Adrenal gland (tissue), 12 donors: ENCODE measurements around the gene PLGRKT. TPM values are rescaled to one million over a fixed set of nuclear protein-coding genes. Genes with fewer than 3 reads are reported as not detected.

ENCODE experiments used
- DNase-seq, 7 donors: peaks; one replicate each; pipeline ENCODE4 v3.0.0-alpha.2; 2019 to 2020
- H3K27ac ChIP-seq, 5 donors: fragments of 200-600 bp; sonication (generic) in 4 of 5; 1 replicate in 3 of 5; 2 replicates in 2 of 5; pipeline versions ENCODE4 v1.5.1 to v1.8.0; 2016 to 2020; ENCODE audit warnings: mild to moderate bottlenecking in 1 of 5
- H3K27me3 ChIP-seq: fragments of 200-600 bp; 2 replicates; pipeline ENCODE4 v1.8.0; 2021
- H3K36me3 ChIP-seq, 2 donors: fragments of 200-600 bp; replicated peaks in 1 of 2; 1 replicate in 1 of 2; 2 replicates in 1 of 2; pipeline versions ENCODE4 v1.5.1 to v1.8.0; 2018 to 2022
- H3K4me1 ChIP-seq, 2 donors: fragments of 200-600 bp; replicated peaks in 1 of 2; 1 replicate in 1 of 2; 2 replicates in 1 of 2; pipeline versions ENCODE4 v1.5.1 to v1.8.0; 2018 to 2021
- H3K4me3 ChIP-seq, 4 donors: fragments of 200-600 bp; sonication (generic) in 3 of 4; one replicate each; pipeline ENCODE4 v1.5.1; 2016 to 2018
- H3K9me3 ChIP-seq, 3 donors: fragments of 200-600 bp; sonication (generic) in 1 of 3; replicated peaks in 1 of 3; 1 replicate in 2 of 3; 2 replicates in 1 of 3; pipeline versions ENCODE4 v1.5.1 to v1.8.0; 2016 to 2021
- POLR2A ChIP-seq, 2 donors: fragments of 450-650 bp; IDR thresholded peaks; one replicate each; pipeline ENCODE4 v1.6.1; 2017; ENCODE audit warnings: antibody characterized with exemption in 2 of 2, mild to moderate bottlenecking in 2 of 2, moderate library complexity in 1 of 2
- WGBS, 4 donors: extraction: QIAGEN DNeasy Blood & Tissue Kit in 2 of 4; methylation state at CpG; one replicate each; pipeline versions ENCODE4 v1.1.5 to v1.1.7; 2013 to 2017; 5-methylcytosine and 5-hydroxymethylcytosine counted together
- intact Hi-C, 2 donors: fragments of 100-400 bp; cut with DNase I; formaldehyde crosslinking; loops; one replicate each; pipeline versions ENCODE4 v1.14.1 to v1.15.0; 2022 to 2023
- polyA plus RNA-seq, 3 donors: library from polyadenylated mRNA; stranded (reverse); fragments of 200-250 nt in 2 of 3; fragments of 350-450 nt in 1 of 3; fragmentation: Illumina TruSeq in 1 of 3; extraction: RNeasy Lipid Tissue Mini Kit (QIAGEN cat#74804) in 1 of 3; gene quantifications; one replicate each; pipeline ENCODE4 v1.2.3, GENCODE V29; 2013 to 2014
- total RNA-seq, 9 donors: library from RNA; depleted of rRNA in 4 of 9; stranded (reverse); fragments of >200 nt in 4 of 9; fragments of 120-200 nt in 1 of 9; fragmentation: NEBNext Ultra II Directional in 1 of 9; extraction: Animal tissue kit (Norgen Biotek cat#: 25700) in 1 of 9; gene quantifications; one replicate each; pipeline versions ENCODE4 v1.1.0 to v1.2.4, GENCODE V29; 2013 to 2023
- TF ChIP-seq, protein P1 (sequence below), 6 experiments: fragments of 450-650 bp in 4 of 6; fragments of 200-600 bp in 2 of 6; sonication (generic) in 1 of 6; IDR thresholded peaks; 1 replicate in 5 of 6; 2 replicates in 1 of 6; pipeline versions ENCODE4 v1.5.1 to v1.8.0; 2016 to 2021; ENCODE audit warnings: antibody characterized with exemption in 6 of 6, mild to moderate bottlenecking in 2 of 6, moderate library complexity in 1 of 6
- donor health status: healthy with polysubstance abuse.
- donor health status: Bipolar disorder and iron deficiency.
- donor health status: DM: yes; HTN: yes; CAD: no.
- donor health status: DM: no; HTN: no; CAD: no.
- donor health status: DM: no; HTN: no; CAD: no.
- donor health status: DM: yes; HTN: yes; CAD: no.

The PLGRKT gene
- total and polyA plus RNA-seq, 12 donors: 7.2 to 32.0 (median 20.7) TPM

DNA sequence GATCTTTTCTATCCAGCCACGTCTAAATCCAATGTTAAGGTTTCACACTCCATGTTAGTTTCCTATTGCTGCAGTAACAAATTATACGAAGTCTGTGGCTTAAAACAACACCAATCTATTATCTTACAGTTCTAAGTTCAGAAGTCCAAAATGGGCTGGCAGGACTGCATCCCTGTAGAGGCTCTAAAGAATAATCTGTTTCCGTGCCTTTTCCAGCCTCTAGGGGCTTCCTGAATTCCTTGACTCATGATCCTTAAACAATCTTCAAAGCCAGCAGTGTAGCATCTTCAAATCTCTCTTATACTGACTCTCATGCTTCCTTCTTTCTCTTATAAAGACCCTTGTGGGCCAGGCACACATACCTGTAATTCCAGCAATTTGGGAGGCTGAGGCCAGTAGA, 6.8 kb downstream of the PLGRKT start:
- Histone ChIP-seq H3K27ac (no peak overlapping the region), H3K4me1 (no peaks in the 10 kb centered on the region), H3K36me3 (peaks cover 0 to 3% of the 10 kb centered on the region in 2 donors), H3K9me3 (no peaks in the 10 kb centered on the region), H3K4me3 (no peak overlapping the region), H3K27me3 (no peaks in the 10 kb centered on the region)
- intact Hi-C loops: loop anchor here in 1 of 2 donors (10.0 kb wide), 1 partner anchor 666 kb away; no protein-coding TSS in a partner anchor
- 48 to 82% (median 54%) methylated on average over 3 of the region's 3 CpGs for WGBS, 4 donors
- DNase-seq: no peak
- no peak for TF ChIP-seq POLR2A (IDR thresholded peaks at IDR 0.05)
- TF ChIP-seq, protein P1, sequence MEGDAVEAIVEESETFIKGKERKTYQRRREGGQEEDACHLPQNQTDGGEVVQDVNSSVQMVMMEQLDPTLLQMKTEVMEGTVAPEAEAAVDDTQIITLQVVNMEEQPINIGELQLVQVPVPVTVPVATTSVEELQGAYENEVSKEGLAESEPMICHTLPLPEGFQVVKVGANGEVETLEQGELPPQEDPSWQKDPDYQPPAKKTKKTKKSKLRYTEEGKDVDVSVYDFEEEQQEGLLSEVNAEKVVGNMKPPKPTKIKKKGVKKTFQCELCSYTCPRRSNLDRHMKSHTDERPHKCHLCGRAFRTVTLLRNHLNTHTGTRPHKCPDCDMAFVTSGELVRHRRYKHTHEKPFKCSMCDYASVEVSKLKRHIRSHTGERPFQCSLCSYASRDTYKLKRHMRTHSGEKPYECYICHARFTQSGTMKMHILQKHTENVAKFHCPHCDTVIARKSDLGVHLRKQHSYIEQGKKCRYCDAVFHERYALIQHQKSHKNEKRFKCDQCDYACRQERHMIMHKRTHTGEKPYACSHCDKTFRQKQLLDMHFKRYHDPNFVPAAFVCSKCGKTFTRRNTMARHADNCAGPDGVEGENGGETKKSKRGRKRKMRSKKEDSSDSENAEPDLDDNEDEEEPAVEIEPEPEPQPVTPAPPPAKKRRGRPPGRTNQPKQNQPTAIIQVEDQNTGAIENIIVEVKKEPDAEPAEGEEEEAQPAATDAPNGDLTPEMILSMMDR (IDR thresholded peaks at IDR 0.05): no peak

DNA sequence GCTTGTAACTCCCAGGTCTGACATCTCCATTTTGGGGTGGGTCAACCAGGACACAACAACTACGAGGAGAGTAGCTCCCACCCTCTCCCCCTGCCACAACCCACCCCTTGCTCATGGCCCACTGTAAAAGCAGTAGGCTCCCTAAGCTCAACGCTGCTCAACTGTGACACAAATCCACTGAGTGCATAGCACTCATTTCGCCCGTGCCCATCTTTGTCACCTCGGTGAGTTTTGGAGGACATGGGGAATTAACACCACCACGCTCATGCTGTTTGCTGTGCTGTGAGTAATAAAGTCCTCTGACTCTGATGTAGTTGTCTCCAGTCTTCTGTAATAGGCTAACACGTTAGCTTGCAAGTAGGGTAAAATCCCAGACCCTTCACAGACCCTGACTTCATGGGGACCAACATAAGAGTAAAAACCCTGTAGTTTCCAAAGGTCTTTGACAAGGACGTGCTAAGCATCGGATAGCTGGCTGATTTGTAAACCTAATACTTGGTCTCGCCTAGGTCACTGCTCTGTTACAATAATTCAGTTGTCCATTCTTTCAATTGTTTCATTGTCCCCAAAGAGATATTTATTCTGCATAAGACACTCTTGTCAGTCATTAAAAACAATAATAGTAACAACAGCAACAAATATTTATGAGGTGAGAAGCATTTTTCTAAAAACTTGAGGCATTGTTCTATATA, 7.7 kb downstream of the PLGRKT start:
- Histone ChIP-seq H3K4me1 (no peaks in the 10 kb centered on the region), H3K27ac (no peak overlapping the region), H3K36me3 (no peaks in the 10 kb centered on the region), H3K9me3 (no peaks in the 10 kb centered on the region), H3K4me3 (no peak overlapping the region), H3K27me3 (no peaks in the 10 kb centered on the region)
- TF ChIP-seq POLR2A (IDR thresholded peaks at IDR 0.05): no peak
- TF ChIP-seq, protein P1 (IDR thresholded peaks at IDR 0.05): no peak
- intact Hi-C loops: loop anchor here in 1 of 2 donors (5.0 to 10.0 kb wide), 2 partner anchors 248 to 665 kb away; no protein-coding TSS in a partner anchor
- 91 to 95% (median 94%) methylated on average over 10 of the region's 10 CpGs for WGBS, 4 donors
- no peak for DNase-seq

DNA sequence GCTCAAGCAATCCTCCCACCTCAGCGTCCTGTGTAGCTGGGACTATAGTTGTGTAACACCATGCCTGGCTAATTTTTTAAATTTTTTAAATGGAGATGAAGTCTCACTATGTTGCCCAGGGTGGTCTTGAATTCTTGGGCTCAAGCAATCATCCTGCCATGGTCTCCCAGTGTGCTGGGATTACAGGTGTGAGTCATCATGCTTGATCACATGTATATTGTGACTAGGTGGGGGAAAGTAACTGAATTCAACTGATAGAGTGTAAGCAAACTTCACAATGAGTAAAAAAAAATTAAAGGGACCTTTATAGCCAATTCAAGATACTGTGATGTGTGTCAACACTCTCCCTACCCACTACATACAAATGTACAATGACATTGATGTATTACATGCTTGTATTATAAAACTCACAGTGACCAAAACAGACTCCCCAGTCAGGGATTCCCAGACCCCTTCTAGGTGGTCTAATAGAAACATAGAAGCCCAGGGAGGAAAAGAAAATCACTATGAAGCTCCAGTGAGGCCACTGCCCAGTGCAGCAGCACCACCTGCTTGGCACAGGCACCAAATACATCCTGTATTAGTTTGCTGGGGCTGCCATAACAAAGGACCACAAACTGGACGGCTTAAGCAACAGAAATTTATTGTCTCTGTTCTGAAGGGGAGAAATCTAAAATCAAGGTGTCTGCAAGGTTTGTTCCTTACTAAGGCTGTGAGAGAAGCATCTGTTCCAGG, 8.8 kb downstream of the PLGRKT start:
- no peak overlapping the region for H3K4me3 ChIP-seq
- H3K27ac ChIP-seq: no peak overlapping the region
- H3K36me3 ChIP-seq: no peaks in the 10 kb centered on the region
- no peaks in the 10 kb centered on the region for H3K9me3 ChIP-seq
- H3K4me1 ChIP-seq: no peaks in the 10 kb centered on the region
- H3K27me3 ChIP-seq: no peaks in the 10 kb centered on the region
- WGBS, 4 donors: 66 to 84% (median 72%) methylated on average over 2 of the region's 2 CpGs
- no peak for DNase-seq
- TF ChIP-seq, protein P1 (IDR thresholded peaks at IDR 0.05): no peak
- TF ChIP-seq POLR2A (IDR thresholded peaks at IDR 0.05): no peak
- intact Hi-C loops: loop anchor here in 1 of 2 donors (5.0 kb wide), 1 partner anchor 247 kb away; no protein-coding TSS in a partner anchor

DNA sequence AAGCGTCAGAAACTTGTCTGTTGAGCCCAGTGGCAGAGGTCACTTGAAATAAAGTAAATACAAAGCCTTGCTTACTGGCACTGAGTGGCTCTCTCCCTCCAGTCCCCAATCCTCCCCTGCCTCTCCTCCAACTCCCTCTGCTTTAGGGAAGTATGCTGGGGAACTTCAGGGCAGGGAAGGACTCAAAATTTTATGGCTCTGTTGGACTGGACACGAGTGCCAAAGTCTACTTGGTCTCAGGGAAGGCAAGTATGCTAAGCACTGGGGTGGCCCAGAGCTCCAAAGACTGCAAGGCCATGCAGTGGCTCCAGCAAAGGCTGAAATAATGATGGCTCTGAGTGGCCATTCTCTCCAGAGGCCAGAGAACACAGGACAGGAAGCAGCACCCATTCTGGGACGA, 9.6 kb downstream of the PLGRKT start:
- no peak for TF ChIP-seq POLR2A (IDR thresholded peaks at IDR 0.05)
- TF ChIP-seq, protein P1 (IDR thresholded peaks at IDR 0.05): no peak
- no peak for DNase-seq
- no peaks in the 10 kb centered on the region for H3K36me3 ChIP-seq
- no peak overlapping the region for H3K4me3 ChIP-seq
- H3K9me3 ChIP-seq: no peaks in the 10 kb centered on the region
- H3K27ac ChIP-seq: no peak overlapping the region
- intact Hi-C loops: loop anchor here in 1 of 2 donors (5.0 kb wide), 1 partner anchor 246 kb away; no protein-coding TSS in a partner anchor
- H3K27me3 ChIP-seq: no peaks in the 10 kb centered on the region
- 81 to 88% (median 85%) methylated on average over 3 of the region's 3 CpGs for WGBS, 4 donors
- H3K4me1 ChIP-seq: no peaks in the 10 kb centered on the region
